ENCODE results near the gene COG2.

DNA sequence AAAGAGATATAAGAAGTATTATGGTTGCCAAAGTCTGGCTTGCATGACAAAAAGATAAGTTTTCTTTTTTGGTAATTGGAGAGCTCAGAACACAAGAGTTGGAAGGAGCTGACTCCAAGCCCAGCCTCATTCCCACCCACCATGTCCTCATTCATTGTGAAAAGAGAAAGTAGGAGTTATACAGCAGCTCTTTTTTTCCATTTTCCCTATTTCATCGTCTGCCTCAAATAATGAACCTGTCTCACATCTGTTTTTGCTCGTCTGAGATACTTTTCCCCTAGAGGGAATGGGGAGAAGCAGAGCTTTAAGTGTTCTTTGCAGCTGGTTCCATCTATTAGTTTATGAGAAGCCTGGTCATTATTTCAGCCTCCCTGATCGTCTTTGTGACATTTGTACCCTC is 36.9 kb downstream of the COG2 start:
- no peak for TF ChIP-seq POLR2A (IDR thresholded peaks at IDR 0.05)
- TF ChIP-seq, protein P1, sequence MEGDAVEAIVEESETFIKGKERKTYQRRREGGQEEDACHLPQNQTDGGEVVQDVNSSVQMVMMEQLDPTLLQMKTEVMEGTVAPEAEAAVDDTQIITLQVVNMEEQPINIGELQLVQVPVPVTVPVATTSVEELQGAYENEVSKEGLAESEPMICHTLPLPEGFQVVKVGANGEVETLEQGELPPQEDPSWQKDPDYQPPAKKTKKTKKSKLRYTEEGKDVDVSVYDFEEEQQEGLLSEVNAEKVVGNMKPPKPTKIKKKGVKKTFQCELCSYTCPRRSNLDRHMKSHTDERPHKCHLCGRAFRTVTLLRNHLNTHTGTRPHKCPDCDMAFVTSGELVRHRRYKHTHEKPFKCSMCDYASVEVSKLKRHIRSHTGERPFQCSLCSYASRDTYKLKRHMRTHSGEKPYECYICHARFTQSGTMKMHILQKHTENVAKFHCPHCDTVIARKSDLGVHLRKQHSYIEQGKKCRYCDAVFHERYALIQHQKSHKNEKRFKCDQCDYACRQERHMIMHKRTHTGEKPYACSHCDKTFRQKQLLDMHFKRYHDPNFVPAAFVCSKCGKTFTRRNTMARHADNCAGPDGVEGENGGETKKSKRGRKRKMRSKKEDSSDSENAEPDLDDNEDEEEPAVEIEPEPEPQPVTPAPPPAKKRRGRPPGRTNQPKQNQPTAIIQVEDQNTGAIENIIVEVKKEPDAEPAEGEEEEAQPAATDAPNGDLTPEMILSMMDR (IDR thresholded peaks at IDR 0.05): no peak
